Activated T-helper 1 cell treated with anti-CD3 and anti-CD28 coated beads, Interleukin-12 subunit alpha, Interleukin-12 subunit beta, Interleukin-2, Interleukin-4 antibody, amounts not matched to agents 30 ng/mL and 10 ng/mL and 1 ng/mL, durations not matched to agents 14 hours and 24 hours and 36 hours (primary cell): ENCODE results near the gene LARGE1. TPM values are rescaled to one million over a fixed set of nuclear protein-coding genes. Genes with fewer than 3 reads are reported as not detected.

Experiments used
- DNase-seq: peaks from one replicate; pipeline ENCODE4 v3.0.0; 2021; ENCODE audit warnings: low spot score
- H3K27ac Mint-ChIP-seq: one replicate; pipeline ENCODE4 v1.8.0; 2021; ENCODE audit warnings: mild to moderate bottlenecking, mixed read lengths
- H3K27me3 Mint-ChIP-seq: one replicate; pipeline ENCODE4 v1.8.0; 2022; ENCODE audit warnings: mild to moderate bottlenecking, moderate library complexity, mixed read lengths; ENCODE audit not compliant: insufficient read depth
- H3K36me3 Mint-ChIP-seq: one replicate; pipeline ENCODE4 v1.8.0; 2021; ENCODE audit warnings: low read depth, mixed read lengths
- H3K4me1 Mint-ChIP-seq: one replicate; pipeline ENCODE4 v1.8.0; 2021; ENCODE audit warnings: low read depth, mixed read lengths
- H3K4me3 Mint-ChIP-seq: one replicate; pipeline ENCODE4 v1.8.0; 2021; ENCODE audit warnings: mild to moderate bottlenecking, moderate library complexity, mixed read lengths
- H3K9me3 Mint-ChIP-seq: one replicate; pipeline ENCODE4 v1.8.0; 2021; ENCODE audit warnings: mixed read lengths
- intact Hi-C: fragments of 100-400 bp; cut with micrococcal nuclease; formaldehyde crosslinking; loops from one replicate; pipeline ENCODE4 v1.15.1; 2024
- total RNA-seq: library from RNA; stranded (reverse); gene quantifications from 2 replicates; pipeline ENCODE4 v1.2.3, GENCODE V29; 2022

LARGE1 gene
- total RNA-seq, 1 donor from 2014 or later: 0.10 TPM

DNA sequence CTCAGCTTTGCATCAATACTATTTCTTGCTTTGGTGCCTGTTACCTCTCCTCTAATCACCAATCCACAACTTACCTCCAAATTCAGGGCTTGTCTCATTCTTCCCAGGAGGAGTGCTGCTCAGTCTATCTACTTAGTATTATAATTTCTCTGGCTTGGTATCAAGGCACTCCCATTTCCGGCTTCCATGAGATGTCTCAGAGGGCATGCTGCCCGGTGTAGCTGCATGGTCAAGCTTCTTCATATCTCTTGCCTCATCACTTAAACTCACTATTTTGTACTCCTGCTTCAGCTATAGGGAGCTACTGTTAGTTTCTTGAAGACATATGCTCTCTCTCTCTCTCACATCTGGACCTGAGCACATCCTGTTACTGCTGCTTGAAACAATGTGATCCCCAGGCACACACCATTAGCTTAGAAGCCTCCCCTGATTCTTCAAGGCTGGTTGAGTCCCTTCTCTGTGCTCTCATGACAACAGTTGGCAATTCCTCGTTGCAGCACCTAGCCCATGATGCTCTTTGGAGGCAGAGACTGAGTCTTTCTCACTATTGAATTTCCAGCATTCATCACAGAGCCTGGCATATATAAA lies 679.3 kb downstream of the LARGE1 start:
- intact Hi-C loops: no loop called here
- Mint-ChIP-seq H3K4me3 (no peak overlapping the region), H3K9me3 (peaks cover 3% of the 10 kb centered on the region), H3K4me1 (no peaks in the 10 kb centered on the region), H3K27me3 (no peaks in the 10 kb centered on the region), H3K27ac (no peak overlapping the region), H3K36me3 (no peaks in the 10 kb centered on the region)
- no peak for DNase-seq

DNA sequence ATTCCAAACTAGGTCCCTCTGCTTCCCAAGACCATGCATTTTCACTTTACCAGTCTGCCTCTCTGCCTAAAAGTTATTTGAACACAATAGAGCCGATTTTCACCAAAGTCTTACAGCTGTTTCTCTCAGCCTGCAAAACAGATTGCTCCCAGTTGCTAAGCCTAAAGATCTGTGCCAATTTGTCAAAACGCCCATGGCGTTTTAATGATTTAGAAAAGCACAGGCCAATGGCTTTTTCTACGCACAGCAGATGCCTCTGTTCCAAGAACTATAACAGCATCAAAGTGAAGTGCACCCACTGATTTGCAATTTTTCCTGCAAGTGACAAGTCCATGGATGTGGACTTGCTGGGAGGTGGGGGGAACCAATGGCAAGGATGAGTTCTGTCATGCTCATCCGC lies 688.2 kb downstream of the LARGE1 start:
- no peaks in the 10 kb centered on the region for H3K4me1 Mint-ChIP-seq
- DNase-seq: no peak
- peaks cover 39% of the 10 kb centered on the region for H3K9me3 Mint-ChIP-seq
- intact Hi-C loops: no loop called here
- no peak overlapping the region for H3K27ac Mint-ChIP-seq
- H3K4me3 Mint-ChIP-seq: no peak overlapping the region
- H3K27me3 Mint-ChIP-seq: no peaks in the 10 kb centered on the region
- H3K36me3 Mint-ChIP-seq: peaks cover 2% of the 10 kb centered on the region

- DNase-seq: no peak
- no peaks in the 10 kb centered on the region for H3K4me1 Mint-ChIP-seq
- H3K4me3 Mint-ChIP-seq: no peak overlapping the region
- peaks cover 2% of the 10 kb centered on the region for H3K36me3 Mint-ChIP-seq
- H3K9me3 Mint-ChIP-seq: peaks cover 44% of the 10 kb centered on the region
- H3K27ac Mint-ChIP-seq: no peak overlapping the region
- no peaks in the 10 kb centered on the region for H3K27me3 Mint-ChIP-seq
- intact Hi-C loops: no loop called here
These were observed 692.5 kb downstream of the LARGE1 start for GRCh38 chr22:33227791-33228190.

- Mint-ChIP-seq H3K27me3 (no peaks in the 10 kb centered on the region), H3K36me3 (peaks cover 2% of the 10 kb centered on the region), H3K27ac (no peak overlapping the region), H3K9me3 (peaks cover 29% of the 10 kb centered on the region), H3K4me1 (no peaks in the 10 kb centered on the region), H3K4me3 (no peak overlapping the region)
- intact Hi-C loops: no loop called here
- no peak for DNase-seq
These were observed 695.4 kb downstream of the LARGE1 start for GRCh38 chr22:33224841-33225240.
